Measurements from ENCODE around the gene KCNN4.
"Not testable (repeated sequence)": the region's sequence is repeated elsewhere in the genome, so short reads cannot be mapped to it uniquely, and the experiment has no call there.

Gene KCNN4

GRCh38 chr19:43798546-43799409 is 18.0 kb upstream of the KCNN4 start:
- DNase-seq = no peak

GRCh38 chr19:43798026-43798545 is 17.3 kb upstream of the KCNN4 start:
- DNase-seq = no peak

- DNase-seq = no peak
Observed at GRCh38 chr19:43797556-43797955, 16.8 kb upstream of the KCNN4 start.

GRCh38 chr19:43797118-43797517 is 16.3 kb upstream of the KCNN4 start:
- DNase-seq = no peak

DNA sequence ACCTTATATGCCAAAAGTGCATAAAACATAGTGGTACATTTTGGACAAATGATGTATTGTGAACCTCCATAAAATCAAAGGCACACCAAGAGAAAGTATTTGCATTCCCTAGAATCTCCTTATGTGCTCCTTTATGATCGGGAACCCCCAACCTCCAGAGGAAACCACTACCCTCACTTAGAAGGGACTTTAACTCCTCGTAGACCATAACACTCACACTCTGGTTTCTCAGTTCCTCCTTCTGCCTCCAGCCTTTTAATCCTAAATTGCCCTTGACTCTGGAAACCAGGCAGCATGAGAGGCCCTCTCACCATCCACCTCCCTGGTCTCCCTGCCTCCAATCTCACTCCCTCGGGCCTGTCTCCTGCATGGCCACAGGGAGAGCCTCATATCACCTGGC is 9.8 kb upstream of the KCNN4 start:
- DNase-seq = no peak

DNA sequence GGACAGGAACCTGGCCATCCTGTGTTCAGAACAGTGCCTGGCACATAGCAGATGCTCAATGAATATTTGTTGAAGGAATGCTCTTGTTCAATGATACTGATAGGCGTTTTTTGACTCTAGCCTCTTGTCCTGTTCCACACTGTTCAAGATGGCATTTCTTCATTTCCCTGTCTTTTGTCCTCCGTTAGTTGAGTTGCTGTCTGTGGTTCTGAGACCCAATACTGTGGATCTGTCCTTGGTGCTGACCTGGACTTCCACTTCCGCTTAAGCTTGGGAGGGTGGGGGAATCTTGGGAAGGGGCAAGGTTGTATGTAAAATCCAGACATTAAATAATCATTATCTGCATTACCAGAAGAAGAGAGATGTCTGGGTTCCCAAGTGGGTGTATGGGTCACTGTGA is 8.3 kb upstream of the KCNN4 start:
- no peak for DNase-seq

GRCh38 chr19:43786665-43787064 is 5.9 kb upstream of the KCNN4 start:
- DNase-seq = no peak

GRCh38 chr19:43784981-43785808 is 4.4 kb upstream of the KCNN4 start:
- peak; percentile 61 for DNase-seq

DNA sequence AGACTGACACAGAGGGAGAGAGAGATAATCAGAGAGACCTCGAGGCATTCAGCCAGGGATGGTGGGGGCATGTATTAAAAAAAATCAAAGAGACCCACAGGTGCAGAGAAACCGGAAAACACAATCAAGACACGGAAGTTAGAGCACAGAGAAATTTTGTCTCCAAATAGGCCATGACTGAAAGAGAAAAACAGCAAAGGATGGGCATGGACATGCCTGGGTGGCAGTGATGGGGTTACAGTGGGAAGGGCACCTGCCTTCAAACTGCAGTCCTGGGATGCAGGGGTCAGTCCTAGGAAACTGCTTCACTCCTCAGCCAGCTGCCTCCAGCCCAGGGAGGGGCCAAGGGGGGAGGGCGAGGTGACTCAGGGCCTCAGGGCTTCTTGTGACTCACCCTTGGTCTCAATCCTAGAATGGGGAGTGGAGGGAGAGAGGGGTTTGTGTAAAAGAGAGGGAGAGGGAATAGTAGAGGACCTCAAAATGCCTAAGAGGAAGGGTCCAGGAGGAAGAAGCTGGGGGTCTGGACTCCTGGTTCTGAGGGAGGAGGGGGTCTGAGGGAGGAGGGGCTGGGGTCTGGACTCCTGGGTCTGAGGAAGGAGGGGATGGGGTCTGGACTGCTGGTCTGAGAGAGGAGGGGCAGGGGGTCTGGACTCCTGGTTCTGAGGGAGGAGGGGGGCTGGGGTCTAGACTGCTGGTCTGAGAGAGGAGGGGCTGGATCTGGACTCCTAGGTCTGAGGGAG is 3.6 kb upstream of the KCNN4 start:
- DNase-seq = no peak

DNA sequence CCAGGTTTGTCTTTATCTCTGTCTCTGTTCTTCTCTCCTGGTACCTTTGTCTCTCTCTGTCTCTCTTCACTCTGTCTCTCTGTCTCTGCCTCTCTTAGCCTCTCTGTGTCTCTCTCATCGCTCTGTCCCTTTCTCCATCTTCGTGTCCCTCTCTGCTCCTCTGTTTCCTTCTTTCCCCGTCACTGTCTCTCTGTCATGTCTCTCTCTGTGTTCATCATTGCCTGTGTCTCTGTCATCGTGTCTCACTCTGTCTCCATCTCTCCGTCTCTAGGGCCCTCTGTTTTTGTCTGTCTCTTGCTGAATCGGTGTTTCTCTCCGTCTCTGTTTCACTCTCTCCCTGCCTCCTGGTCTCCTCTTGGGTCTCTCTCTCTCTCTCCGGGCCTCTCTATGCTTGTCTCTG is 2.9 kb upstream of the KCNN4 start:
- no peak for DNase-seq

GRCh38 chr19:43782689-43783231 is 2.0 kb upstream of the KCNN4 start:
- no peak for DNase-seq

DNA sequence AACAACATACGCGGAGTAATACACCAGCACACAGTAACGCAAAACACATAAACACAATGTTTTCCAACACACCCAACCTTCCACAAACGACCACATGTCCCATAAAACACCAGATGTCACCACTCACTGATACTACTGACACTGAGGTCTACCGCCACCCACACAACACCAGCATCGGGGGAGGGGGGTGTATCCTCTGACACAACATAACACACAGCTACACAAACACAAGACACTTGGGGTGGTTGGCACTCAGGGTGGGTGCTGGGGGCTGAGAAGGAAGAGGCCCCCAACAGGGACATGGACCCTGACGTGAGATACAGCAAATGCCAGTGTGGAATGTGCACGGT is 1.5 kb upstream of the KCNN4 start:
- DNase-seq = no peak

- no peak for DNase-seq
Observed at GRCh38 chr19:43781630-43782310, 997 bp upstream of the KCNN4 start.

DNA sequence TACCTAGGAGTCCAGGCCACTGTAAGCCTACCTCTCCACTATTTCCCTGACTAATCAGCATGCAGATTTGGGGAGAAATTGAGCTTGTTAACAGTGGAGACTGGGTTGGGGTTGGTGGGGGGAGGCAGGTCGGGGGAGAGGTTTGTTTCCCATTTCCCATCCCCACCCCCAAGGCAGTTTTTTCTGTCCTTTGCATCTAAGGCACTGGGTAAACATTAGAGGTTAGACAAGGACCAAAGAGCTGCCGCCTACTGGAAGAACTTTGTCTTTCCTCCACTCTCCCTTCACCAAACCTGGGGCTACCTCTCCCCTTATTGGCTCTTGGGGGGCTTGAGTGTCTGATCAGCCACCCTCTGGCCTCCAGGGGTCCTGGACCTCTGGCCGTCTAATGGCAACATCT is 953 bp downstream of the KCNN4 start:
- DNase-seq = no peak

DNA sequence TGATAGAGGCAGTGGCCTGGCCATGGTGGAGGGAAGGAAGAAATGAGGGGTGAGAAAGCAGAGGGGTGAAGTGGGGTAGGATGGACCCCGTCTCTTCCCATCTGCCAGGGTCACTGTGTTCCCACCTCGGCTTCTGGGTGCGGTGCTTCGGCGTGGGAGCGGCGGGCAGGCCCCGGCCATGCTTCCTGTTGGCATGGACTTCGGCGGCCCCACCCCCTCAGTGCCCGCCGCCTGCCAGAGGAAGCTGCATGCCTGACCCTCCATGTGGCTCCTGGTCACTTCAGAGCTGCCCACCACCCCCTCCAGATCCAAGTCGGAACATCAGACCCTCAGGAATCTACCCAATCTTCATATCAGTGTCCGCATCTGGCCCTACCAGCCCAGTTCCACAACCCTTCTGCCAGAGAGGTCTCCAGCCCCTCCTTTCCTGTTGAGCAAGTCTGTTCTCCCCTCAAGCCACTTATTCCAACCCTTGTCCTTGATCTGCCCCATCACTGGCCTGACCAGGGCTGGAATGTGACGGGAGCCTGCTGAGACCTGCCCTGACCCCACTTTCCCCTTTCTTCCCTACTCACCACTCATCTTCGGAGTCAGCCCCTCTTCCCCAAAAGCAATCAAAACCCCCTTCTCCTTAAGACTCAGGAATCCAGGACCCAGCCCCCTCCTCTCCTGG is 1.5 kb downstream of the KCNN4 start:
- no peak for DNase-seq

DNA sequence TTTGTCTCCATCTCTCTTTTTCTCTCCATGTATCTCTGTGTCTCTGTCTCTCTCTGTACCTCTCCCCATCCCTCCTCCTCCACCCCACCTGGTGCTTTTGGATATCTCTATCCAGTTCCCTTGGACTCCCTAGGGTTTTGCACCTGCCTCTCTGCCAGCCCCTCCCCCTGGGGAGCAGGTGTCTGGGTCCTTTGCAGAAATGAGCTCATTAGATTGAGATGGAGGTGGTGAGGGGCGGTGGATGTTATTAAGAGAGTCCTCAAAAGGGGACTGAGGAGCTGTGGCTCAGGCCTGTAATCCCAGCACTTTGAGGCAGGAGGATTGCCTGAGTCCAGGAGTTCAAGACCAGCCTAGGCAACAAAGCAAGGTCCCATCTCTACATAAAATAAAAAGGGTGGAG is 2.1 kb downstream of the KCNN4 start:
- DNase-seq = no peak

GRCh38 chr19:43777163-43777695 is 3.5 kb downstream of the KCNN4 start:
- no peak for DNase-seq

DNA sequence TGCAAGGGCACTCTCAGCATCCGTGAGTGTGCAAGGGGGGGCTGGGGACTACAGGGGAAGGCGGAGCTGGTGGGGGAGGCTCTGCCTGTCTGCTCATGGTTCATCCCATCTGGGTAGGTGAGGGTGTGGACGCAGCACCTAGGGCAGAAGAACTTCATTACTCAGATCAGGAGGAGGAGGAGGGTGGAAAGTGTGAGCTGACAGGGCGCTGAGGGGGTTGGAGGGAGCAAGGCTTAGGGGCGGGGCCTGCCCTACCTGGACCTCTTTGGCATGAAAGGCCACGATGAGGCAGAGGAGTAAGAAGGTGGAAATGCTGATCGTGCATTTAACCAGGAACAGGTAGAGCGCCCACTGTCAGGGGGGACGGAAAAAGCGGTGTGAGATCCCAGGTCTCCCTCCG is 4.5 kb downstream of the KCNN4 start:
- DNase-seq = no peak

GRCh38 chr19:43775299-43775890 is 5.4 kb downstream of the KCNN4 start:
- no peak for DNase-seq

DNA sequence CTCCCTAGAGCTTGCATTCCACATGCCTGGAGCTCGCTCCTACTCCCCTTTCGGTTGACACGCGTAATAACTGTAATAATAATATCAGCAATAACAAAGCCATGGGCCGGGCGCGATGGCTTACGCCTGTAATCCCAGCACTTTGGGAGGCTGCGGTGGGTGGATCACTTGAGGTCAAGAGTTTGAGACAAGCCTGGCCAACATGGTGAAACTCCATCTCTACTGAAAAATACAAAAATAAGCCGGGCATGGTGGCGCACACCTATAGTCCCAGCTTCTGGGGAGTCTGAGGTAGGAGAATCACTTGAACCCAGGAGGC is 5.9 kb downstream of the KCNN4 start:
- not testable (repeated sequence) for DNase-seq

Data from NCI-H446 treated with DMSO at 0.1 percent for 48 hours (cell line).